Ovary (tissue), 3 donors: ENCODE data around the gene PMEPA1.

Source experiments
- POLR2A ChIP-seq: fragments of 450-650 bp; IDR thresholded peaks from one replicate; pipeline ENCODE4 v1.6.1; 2017; ENCODE audit warnings: antibody characterized with exemption, mild to moderate bottlenecking, moderate library complexity
- TF ChIP-seq, protein P1 (sequence below), 3 donors: fragments of 450-650 bp in 2 of 3; fragments of 200-600 bp in 1 of 3; IDR thresholded peaks; one replicate each; pipeline versions ENCODE4 v1.5.1 to v1.8.0; 2016 to 2022; ENCODE audit warnings: antibody characterized with exemption in 3 of 3, mild to moderate bottlenecking in 1 of 3
- donor health status: DM: no; HTN: no; CAD: no.

- TF ChIP-seq POLR2A, result no peak
- TF ChIP-seq, protein P1, sequence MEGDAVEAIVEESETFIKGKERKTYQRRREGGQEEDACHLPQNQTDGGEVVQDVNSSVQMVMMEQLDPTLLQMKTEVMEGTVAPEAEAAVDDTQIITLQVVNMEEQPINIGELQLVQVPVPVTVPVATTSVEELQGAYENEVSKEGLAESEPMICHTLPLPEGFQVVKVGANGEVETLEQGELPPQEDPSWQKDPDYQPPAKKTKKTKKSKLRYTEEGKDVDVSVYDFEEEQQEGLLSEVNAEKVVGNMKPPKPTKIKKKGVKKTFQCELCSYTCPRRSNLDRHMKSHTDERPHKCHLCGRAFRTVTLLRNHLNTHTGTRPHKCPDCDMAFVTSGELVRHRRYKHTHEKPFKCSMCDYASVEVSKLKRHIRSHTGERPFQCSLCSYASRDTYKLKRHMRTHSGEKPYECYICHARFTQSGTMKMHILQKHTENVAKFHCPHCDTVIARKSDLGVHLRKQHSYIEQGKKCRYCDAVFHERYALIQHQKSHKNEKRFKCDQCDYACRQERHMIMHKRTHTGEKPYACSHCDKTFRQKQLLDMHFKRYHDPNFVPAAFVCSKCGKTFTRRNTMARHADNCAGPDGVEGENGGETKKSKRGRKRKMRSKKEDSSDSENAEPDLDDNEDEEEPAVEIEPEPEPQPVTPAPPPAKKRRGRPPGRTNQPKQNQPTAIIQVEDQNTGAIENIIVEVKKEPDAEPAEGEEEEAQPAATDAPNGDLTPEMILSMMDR (IDR thresholded peaks at IDR 0.05), result no peak
Measured at GRCh38 chr20:57713505-57713903, 3.7 kb upstream of the PMEPA1 start.
